GM13976 (cell line): ENCODE data around the gene NFASC.

Source experiments
- DNase-seq: peaks from one replicate; pipeline ENCODE4 v3.0.0; 2012; ENCODE audit warnings: low spot score
- CTCF ChIP-seq: IDR thresholded peaks from 2 replicates; pipeline ENCODE4 v1.5.1; 2012; ENCODE audit warnings: borderline replicate concordance, mild to moderate bottlenecking; ENCODE audit not compliant: insufficient read depth; ENCODE audit errors: extremely low read depth, missing control alignments, control extremely low read depth
- in situ Hi-C: fragments of 300-500 bp; cut with MboI; formaldehyde crosslinking; loops from one replicate; pipeline ENCODE4 v1.12.0; 2022; ENCODE audit warnings: low sequenced_read_pairs, mixed read lengths, inconsistent platforms; ENCODE audit not compliant: unreplicated experiment

NFASC gene

GRCh38 chr1:204917802-204918201 lies 47.1 kb downstream of the NFASC start:
- no peak for DNase-seq
- no peak for TF ChIP-seq CTCF
- in situ Hi-C loops: no loop called here

GRCh38 chr1:204920511-204920910 lies 49.8 kb downstream of the NFASC start:
- no peak for TF ChIP-seq CTCF
- in situ Hi-C loops: no loop called here
- DNase-seq: no peak

GRCh38 chr1:204920967-204921366 lies 50.3 kb downstream of the NFASC start:
- in situ Hi-C loops: no loop called here
- no peak for DNase-seq
- no peak for TF ChIP-seq CTCF

GRCh38 chr1:204921855-204922516 lies 51.3 kb downstream of the NFASC start:
- DNase-seq: no peak
- in situ Hi-C loops: no loop called here
- TF ChIP-seq CTCF: no peak

- DNase-seq: no peak
- in situ Hi-C loops: no loop called here
- no peak for TF ChIP-seq CTCF
Measured at GRCh38 chr1:204923201-204923600, 52.5 kb downstream of the NFASC start.

GRCh38 chr1:204923626-204924012 lies 53.0 kb downstream of the NFASC start:
- no peak for TF ChIP-seq CTCF
- DNase-seq: no peak
- in situ Hi-C loops: no loop called here
